ENCODE measurements around the gene ARHGAP15. TPM values are rescaled to one million over a fixed set of nuclear protein-coding genes. Genes with fewer than 3 reads are reported as not detected.

Gene ARHGAP15
- total RNA-seq, 3 donors from 2014 or later, result 5.3 to 8.2 (median 5.8) TPM

DNA sequence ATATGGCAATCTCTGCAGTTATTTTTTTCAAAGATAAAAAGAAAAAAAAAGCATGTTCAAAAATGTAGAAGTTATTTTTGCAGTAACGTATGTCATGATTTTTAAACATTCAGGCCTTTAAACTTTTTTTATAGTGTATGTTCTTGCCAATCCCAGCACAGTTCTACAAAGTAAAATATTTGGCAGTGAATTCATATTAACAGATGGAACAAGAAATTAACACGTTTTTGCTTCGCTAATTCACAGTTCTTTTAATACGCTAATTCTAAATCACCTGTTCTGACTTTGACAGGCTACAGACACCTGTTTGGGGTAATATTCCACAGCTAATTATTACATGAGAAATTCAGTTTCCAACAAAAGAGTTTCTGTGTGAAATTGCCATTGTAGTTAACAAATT lies 183.2 kb downstream of the ARHGAP15 start:
- no peaks in the 10 kb centered on the region for H3K4me1 ChIP-seq (ENCODE audit: low read depth)
- no peak overlapping the region for H3K4me3 ChIP-seq
- TF ChIP-seq, protein P1, sequence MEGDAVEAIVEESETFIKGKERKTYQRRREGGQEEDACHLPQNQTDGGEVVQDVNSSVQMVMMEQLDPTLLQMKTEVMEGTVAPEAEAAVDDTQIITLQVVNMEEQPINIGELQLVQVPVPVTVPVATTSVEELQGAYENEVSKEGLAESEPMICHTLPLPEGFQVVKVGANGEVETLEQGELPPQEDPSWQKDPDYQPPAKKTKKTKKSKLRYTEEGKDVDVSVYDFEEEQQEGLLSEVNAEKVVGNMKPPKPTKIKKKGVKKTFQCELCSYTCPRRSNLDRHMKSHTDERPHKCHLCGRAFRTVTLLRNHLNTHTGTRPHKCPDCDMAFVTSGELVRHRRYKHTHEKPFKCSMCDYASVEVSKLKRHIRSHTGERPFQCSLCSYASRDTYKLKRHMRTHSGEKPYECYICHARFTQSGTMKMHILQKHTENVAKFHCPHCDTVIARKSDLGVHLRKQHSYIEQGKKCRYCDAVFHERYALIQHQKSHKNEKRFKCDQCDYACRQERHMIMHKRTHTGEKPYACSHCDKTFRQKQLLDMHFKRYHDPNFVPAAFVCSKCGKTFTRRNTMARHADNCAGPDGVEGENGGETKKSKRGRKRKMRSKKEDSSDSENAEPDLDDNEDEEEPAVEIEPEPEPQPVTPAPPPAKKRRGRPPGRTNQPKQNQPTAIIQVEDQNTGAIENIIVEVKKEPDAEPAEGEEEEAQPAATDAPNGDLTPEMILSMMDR (IDR thresholded peaks at IDR 0.05), result no peak
- no peaks in the 10 kb centered on the region for H3K9me3 ChIP-seq
- no peak for ATAC-seq
- intact Hi-C loops (cut with DNase I, micrococcal nuclease), result no loop called here
- DNase-seq, result no peak
- no peaks in the 10 kb centered on the region for H3K36me3 ChIP-seq (ENCODE audit: low read depth)

DNA sequence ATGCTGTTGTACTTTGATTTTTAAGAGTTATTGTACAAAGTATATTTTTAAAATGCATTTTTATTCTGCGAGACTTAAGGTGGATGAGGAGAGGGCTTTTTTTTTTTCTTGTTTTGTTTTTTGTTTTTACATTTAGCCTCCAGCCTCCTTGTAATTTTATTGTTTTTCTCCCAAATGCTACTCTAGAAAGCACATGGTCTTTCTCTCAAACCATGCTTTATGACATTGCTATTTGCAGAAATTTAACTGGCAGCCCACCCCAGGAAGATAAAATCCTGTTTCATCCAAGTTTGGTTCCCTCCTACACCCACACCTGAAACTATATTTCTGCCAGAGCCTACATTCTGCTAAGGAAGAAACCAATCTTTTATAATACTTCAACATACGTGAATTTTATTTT lies 184.6 kb downstream of the ARHGAP15 start:
- H3K4me1 ChIP-seq (ENCODE audit: low read depth), result no peaks in the 10 kb centered on the region
- TF ChIP-seq, protein P1 (IDR thresholded peaks at IDR 0.05), result no peak
- intact Hi-C loops (cut with DNase I, micrococcal nuclease), result no loop called here
- H3K9me3 ChIP-seq, result no peaks in the 10 kb centered on the region
- no peak for ATAC-seq
- no peak overlapping the region for H3K4me3 ChIP-seq
- no peaks in the 10 kb centered on the region for H3K36me3 ChIP-seq (ENCODE audit: low read depth)
- no peak for DNase-seq

DNA sequence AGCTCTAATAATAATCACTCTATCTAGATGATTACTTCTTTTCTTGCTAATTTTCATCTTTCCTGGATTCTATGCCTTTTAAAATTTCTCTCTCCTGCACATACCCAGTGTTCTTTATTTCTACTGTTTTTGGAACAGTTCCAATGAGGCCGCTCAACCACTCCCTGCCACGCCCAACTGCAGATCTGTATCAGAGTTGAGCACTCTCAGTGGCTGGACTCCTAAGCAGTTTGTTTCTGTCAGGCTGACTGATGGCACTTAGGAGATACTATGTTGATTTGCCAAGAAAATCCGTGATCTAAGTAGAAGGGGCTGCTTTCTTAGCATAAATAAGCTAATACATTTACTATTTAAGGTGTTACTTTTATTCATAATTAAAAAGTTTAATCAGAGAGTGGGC lies 192.8 kb downstream of the ARHGAP15 start:
- TF ChIP-seq, protein P1 (IDR thresholded peaks at IDR 0.05), result no peak
- intact Hi-C loops (cut with DNase I, micrococcal nuclease), result no loop called here
- Histone ChIP-seq H3K4me3 (no peak overlapping the region), H3K4me1 (ENCODE audit: low read depth) (peaks cover 9% of the 10 kb centered on the region), H3K36me3 (ENCODE audit: low read depth) (no peaks in the 10 kb centered on the region), H3K9me3 (no peaks in the 10 kb centered on the region)
- DNase-seq (peak in 2 of 3 donors; percentile 51 to 66), ATAC-seq (peak; percentile 45)

DNA sequence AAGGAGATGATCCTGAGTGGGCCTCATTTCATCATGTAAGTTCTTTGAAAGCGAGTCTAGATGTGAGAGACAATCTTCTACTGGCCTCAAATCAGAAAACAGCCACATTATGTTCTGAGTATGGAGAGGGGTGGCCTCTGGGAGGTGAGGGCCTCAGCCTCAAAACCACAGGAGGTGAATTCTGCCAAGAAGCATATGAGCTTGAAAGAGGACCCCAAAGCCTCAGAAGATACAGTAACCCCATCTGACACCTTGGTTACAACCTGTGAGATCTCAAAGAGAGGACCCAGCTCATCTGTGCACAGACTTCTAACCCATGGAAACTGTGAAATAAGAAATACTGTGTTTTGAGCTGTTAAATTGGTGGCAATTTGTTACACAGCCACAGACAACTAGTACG lies 200.1 kb downstream of the ARHGAP15 start:
- no peak for DNase-seq
- Histone ChIP-seq H3K36me3 (ENCODE audit: low read depth) (no peaks in the 10 kb centered on the region), H3K4me3 (no peak overlapping the region), H3K9me3 (no peaks in the 10 kb centered on the region), H3K4me1 (ENCODE audit: low read depth) (no peaks in the 10 kb centered on the region)
- ATAC-seq, result no peak
- TF ChIP-seq, protein P1 (IDR thresholded peaks at IDR 0.05), result no peak
- intact Hi-C loops (cut with DNase I, micrococcal nuclease), result no loop called here

DNA sequence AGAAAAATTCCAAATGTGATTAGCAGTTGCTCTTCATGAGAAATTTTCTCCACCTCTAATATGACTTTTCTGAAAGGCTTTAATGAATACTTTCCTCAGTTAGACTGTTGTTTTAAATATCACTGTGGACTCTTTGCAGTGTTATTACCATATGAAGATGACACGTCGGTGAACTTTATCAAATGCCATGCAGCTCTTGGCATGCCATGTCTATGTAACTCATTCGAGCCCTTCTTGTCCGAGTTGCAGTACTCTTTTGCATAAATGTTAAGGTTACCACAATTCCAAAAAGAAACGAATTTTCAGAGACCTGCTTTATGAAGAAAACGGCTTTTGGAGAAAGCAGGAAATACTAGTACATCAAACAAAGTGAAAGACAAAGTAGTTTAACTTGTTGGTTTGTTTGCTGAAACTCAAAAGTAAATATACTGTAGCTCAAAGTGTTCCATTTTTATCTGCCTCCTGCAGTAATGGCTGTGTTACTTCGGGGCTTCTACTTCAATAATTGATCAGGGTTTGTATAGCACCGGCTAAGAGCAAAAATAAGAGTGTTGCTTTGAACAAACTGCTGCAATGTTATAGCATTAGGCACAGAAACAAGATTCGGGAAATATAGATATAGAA lies 204.1 kb downstream of the ARHGAP15 start:
- ATAC-seq, result no peak
- intact Hi-C loops (cut with DNase I, micrococcal nuclease), result no loop called here
- no peaks in the 10 kb centered on the region for H3K36me3 ChIP-seq (ENCODE audit: low read depth)
- no peaks in the 10 kb centered on the region for H3K9me3 ChIP-seq
- no peak for DNase-seq
- H3K4me1 ChIP-seq (ENCODE audit: low read depth), result no peaks in the 10 kb centered on the region
- TF ChIP-seq, protein P1 (IDR thresholded peaks at IDR 0.05), result no peak
- no peak overlapping the region for H3K4me3 ChIP-seq

DNA sequence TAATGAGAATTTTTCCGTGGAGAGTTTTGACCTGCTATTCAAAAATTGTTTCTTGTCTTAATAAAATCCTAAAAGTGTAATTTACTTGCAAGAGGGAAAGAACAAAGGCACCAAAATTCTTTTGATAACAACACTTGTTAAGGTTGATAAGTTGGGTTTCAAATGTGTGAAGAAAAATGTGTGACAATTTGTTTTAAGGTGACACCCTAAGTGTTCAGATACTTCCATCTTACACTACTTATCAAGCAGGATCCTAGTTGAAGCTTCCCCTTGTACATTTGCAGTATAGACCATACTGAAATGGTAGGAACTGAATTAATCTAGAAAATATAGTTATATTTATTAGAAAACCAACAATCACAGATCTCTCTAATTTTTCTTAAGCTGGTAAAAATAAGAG lies 204.6 kb downstream of the ARHGAP15 start:
- DNase-seq (no peak), ATAC-seq (no peak)
- Histone ChIP-seq H3K9me3 (no peaks in the 10 kb centered on the region), H3K4me3 (no peak overlapping the region), H3K36me3 (ENCODE audit: low read depth) (no peaks in the 10 kb centered on the region), H3K4me1 (ENCODE audit: low read depth) (no peaks in the 10 kb centered on the region)
- intact Hi-C loops (cut with DNase I, micrococcal nuclease), result no loop called here
- TF ChIP-seq, protein P1 (IDR thresholded peaks at IDR 0.05), result no peak
